GM12878 (cell line): Measurements from ENCODE around the gene CHST2. TPM values are rescaled to one million over a fixed set of nuclear protein-coding genes. Genes with fewer than 3 reads are reported as not detected.

ENCODE experiments used
- CBFB ChIP-seq: IDR thresholded peaks from 2 replicates; pipeline ENCODE4 v1.6.1; 2016; ENCODE audit warnings: antibody characterized with exemption, low read depth
- HDAC6 ChIP-seq: fragments of 200-600 bp; sonication (generic); IDR thresholded peaks from one replicate; pipeline ENCODE4 v1.8.0; 2017; ENCODE audit warnings: antibody characterized with exemption; ENCODE audit not compliant: unreplicated experiment
- MTA3 ChIP-seq: IDR thresholded peaks from 2 replicates; pipeline ENCODE4 v1.6.1; 2012; ENCODE audit warnings: low read length, inconsistent platforms, borderline replicate concordance
- MXI1 ChIP-seq: fragments of 150-350 bp; IDR thresholded peaks from 2 replicates; pipeline ENCODE4 v1.6.1; 2011; ENCODE audit warnings: low read depth, mild to moderate bottlenecking, inconsistent platforms, low read length, improper control_type of control experiment
- NR2C1 ChIP-seq: fragments of 450-650 bp; IDR thresholded peaks from 2 replicates; pipeline ENCODE4 v1.6.1; 2017; ENCODE audit warnings: antibody characterized with exemption, mild to moderate bottlenecking, moderate library complexity
- NR2C2 ChIP-seq: IDR thresholded peaks from 2 replicates; pipeline ENCODE4 v1.6.1; 2011; ENCODE audit warnings: borderline replicate concordance, low read depth; ENCODE audit not compliant: control insufficient read depth, insufficient read length
- NR2F1 ChIP-seq: fragments of 450-650 bp; conservative IDR thresholded peaks from 2 replicates; pipeline ENCODE4 v1.6.1; 2017; ENCODE audit warnings: mild to moderate bottlenecking
- PAX8 ChIP-seq: fragments of 450-650 bp; IDR thresholded peaks from 2 replicates; pipeline ENCODE4 v1.6.1; 2017; ENCODE audit warnings: mild to moderate bottlenecking, moderate library complexity
- PML ChIP-seq: IDR thresholded peaks from 2 replicates; pipeline ENCODE4 v1.6.1; 2012; ENCODE audit warnings: low read length, inconsistent platforms
- SKIL ChIP-seq: fragments of 450-650 bp; IDR thresholded peaks from 2 replicates; pipeline ENCODE4 v1.6.1; 2017; ENCODE audit warnings: mild to moderate bottlenecking, low read depth, inconsistent platforms; ENCODE audit not compliant: poor library complexity, severe bottlenecking
- SPI1 ChIP-seq: IDR thresholded peaks from 2 replicates; pipeline ENCODE4 v1.6.1; 2011; ENCODE audit warnings: low read depth, mild to moderate bottlenecking, low read length, moderate library complexity, borderline replicate concordance; ENCODE audit not compliant: insufficient read depth
- SREBF1 ChIP-seq: IDR thresholded peaks from 2 replicates; pipeline ENCODE4 v1.6.1; 2012; ENCODE audit warnings: mild to moderate bottlenecking, low read length
- SRF ChIP-seq, 2 experiments: IDR thresholded peaks; 2 replicates each; pipeline ENCODE4 v1.6.1; 2011; ENCODE audit warnings: low read depth in 2 of 2, low read length in 2 of 2, mild to moderate bottlenecking in 1 of 2, moderate library complexity in 1 of 2
- ZNF24 ChIP-seq: fragments of 450-650 bp; IDR thresholded peaks from 2 replicates; pipeline ENCODE4 v1.6.1; 2017; ENCODE audit warnings: antibody characterized with exemption, mild to moderate bottlenecking
- ZNF687 ChIP-seq: fragments of 450-650 bp; IDR thresholded peaks from 2 replicates; pipeline ENCODE4 v1.6.1; 2017; ENCODE audit warnings: mild to moderate bottlenecking, moderate library complexity
- polyA plus RNA-seq, 11 experiments: library from polyadenylated mRNA; depleted of rRNA in 4 of 11; unstranded in 6 of 11; stranded (reverse) in 5 of 11; fragments of >200 nt; fragmentation: Nextera tagmentation in 4 of 11; fragmentation: Illumina TruSeq in 1 of 11; extraction: Ambion mirVana in 4 of 11; extraction: Trizol in 1 of 11; gene quantifications; 1 replicate in 1 of 11; 2 replicates in 10 of 11; pipeline versions ENCODE4 v1.2.1 to v1.2.3, GENCODE V29; 2011 to 2016; ENCODE audit warnings: inconsistent platforms in 2 of 11, missing spikeins in 2 of 11, low read depth in 1 of 11
- total RNA-seq, 4 experiments: library from RNA; depleted of rRNA in 3 of 4; stranded (reverse); fragments of >200 nt in 3 of 4; fragmentation: Illumina TruSeq in 1 of 4; extraction: Trizol in 1 of 4; gene quantifications; 2 replicates each; pipeline versions ENCODE4 v1.2.1 to v1.2.3, GENCODE V29; 2013 to 2021
- TF ChIP-seq, protein P1 (sequence below): IDR thresholded peaks from 2 replicates; pipeline ENCODE4 v1.6.1; 2012; ENCODE audit warnings: mild to moderate bottlenecking, low read depth, low read length
- TF ChIP-seq, protein P2 (sequence below): IDR thresholded peaks from 2 replicates; pipeline ENCODE4 v1.6.1; 2012; ENCODE audit warnings: low read depth, low read length, improper control_type of control experiment
- TF ChIP-seq, protein P3 (sequence below): IDR thresholded peaks from 2 replicates; pipeline ENCODE4 v1.6.1; 2011; ENCODE audit warnings: low read depth, low read length, improper control_type of control experiment, borderline replicate concordance

Gene CHST2
- total and polyA plus RNA-seq, 10 of the 15 experiments (the other 5 are each of a cell fraction or from before 2014, with no cell fraction given): 1.6 to 37.2 (median 8.8) TPM

- TF ChIP-seq, protein P1, sequence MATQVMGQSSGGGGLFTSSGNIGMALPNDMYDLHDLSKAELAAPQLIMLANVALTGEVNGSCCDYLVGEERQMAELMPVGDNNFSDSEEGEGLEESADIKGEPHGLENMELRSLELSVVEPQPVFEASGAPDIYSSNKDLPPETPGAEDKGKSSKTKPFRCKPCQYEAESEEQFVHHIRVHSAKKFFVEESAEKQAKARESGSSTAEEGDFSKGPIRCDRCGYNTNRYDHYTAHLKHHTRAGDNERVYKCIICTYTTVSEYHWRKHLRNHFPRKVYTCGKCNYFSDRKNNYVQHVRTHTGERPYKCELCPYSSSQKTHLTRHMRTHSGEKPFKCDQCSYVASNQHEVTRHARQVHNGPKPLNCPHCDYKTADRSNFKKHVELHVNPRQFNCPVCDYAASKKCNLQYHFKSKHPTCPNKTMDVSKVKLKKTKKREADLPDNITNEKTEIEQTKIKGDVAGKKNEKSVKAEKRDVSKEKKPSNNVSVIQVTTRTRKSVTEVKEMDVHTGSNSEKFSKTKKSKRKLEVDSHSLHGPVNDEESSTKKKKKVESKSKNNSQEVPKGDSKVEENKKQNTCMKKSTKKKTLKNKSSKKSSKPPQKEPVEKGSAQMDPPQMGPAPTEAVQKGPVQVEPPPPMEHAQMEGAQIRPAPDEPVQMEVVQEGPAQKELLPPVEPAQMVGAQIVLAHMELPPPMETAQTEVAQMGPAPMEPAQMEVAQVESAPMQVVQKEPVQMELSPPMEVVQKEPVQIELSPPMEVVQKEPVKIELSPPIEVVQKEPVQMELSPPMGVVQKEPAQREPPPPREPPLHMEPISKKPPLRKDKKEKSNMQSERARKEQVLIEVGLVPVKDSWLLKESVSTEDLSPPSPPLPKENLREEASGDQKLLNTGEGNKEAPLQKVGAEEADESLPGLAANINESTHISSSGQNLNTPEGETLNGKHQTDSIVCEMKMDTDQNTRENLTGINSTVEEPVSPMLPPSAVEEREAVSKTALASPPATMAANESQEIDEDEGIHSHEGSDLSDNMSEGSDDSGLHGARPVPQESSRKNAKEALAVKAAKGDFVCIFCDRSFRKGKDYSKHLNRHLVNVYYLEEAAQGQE: no peak
- TF ChIP-seq, protein P2, sequence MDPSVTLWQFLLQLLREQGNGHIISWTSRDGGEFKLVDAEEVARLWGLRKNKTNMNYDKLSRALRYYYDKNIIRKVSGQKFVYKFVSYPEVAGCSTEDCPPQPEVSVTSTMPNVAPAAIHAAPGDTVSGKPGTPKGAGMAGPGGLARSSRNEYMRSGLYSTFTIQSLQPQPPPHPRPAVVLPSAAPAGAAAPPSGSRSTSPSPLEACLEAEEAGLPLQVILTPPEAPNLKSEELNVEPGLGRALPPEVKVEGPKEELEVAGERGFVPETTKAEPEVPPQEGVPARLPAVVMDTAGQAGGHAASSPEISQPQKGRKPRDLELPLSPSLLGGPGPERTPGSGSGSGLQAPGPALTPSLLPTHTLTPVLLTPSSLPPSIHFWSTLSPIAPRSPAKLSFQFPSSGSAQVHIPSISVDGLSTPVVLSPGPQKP: no peak
- no peak for TF ChIP-seq NR2C2
- no peak for TF ChIP-seq HDAC6
- TF ChIP-seq MXI1: no peak
- TF ChIP-seq ZNF24: no peak
- peak; percentile 51; the same call in 1 of the 2 replicates for TF ChIP-seq PML
- TF ChIP-seq SRF (IDR thresholded peaks at IDR 0.05; ENCODE audit: low read depth in 2 of 2, low read length in 2 of 2): no peak
- TF ChIP-seq, protein P3, sequence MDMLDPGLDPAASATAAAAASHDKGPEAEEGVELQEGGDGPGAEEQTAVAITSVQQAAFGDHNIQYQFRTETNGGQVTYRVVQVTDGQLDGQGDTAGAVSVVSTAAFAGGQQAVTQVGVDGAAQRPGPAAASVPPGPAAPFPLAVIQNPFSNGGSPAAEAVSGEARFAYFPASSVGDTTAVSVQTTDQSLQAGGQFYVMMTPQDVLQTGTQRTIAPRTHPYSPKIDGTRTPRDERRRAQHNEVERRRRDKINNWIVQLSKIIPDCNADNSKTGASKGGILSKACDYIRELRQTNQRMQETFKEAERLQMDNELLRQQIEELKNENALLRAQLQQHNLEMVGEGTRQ: no peak
- no peak for TF ChIP-seq NR2C1
- no peak for TF ChIP-seq SREBF1
- no peak for TF ChIP-seq NR2F1
- no peak for TF ChIP-seq SKIL
- peak; percentile 98 for TF ChIP-seq SPI1
- TF ChIP-seq ZNF687: no peak
- TF ChIP-seq MTA3: peak; percentile 24; the same call in 1 of the 2 replicates
- no peak for TF ChIP-seq PAX8
- TF ChIP-seq CBFB: no peak; the same call in 1 of the 2 replicates
These were observed 3.2 kb downstream of the CHST2 start (continued) for GRCh38 chr3:143122608-143123352.
